BE2C (cell line): ENCODE results near the gene FBXO47.

Source experiments
- DNase-seq: peaks from one replicate; pipeline ENCODE4 v3.0.0-alpha.2; 2020
- H3K27me3 ChIP-seq: fragments of 250-450 bp; sonication (Bioruptor Pico); 2 replicates; pipeline ENCODE4 v1.5.1; 2020; ENCODE audit warnings: mild to moderate bottlenecking
- H3K36me3 ChIP-seq: fragments of 250-450 bp; sonication (Bioruptor Pico); 2 replicates; pipeline ENCODE4 v1.5.1; 2020; ENCODE audit warnings: mild to moderate bottlenecking
- H3K4me1 ChIP-seq: fragments of 250-450 bp; sonication (Bioruptor Pico); 2 replicates; pipeline ENCODE4 v1.5.1; 2020
- H3K4me3 ChIP-seq: 2 replicates; pipeline ENCODE4 v1.5.1; 2011; ENCODE audit warnings: low read depth, low read length
- H3K9me3 ChIP-seq: fragments of 250-450 bp; sonication (Bioruptor Pico); 2 replicates; pipeline ENCODE4 v1.5.1; 2020
- CTCF ChIP-seq: IDR thresholded peaks from 2 replicates; pipeline ENCODE4 v1.5.1; 2012; ENCODE audit warnings: mild to moderate bottlenecking, low read depth, low read length

The FBXO47 gene

GRCh38 chr17:38907930-38908675 is 59.1 kb downstream of the FBXO47 start:
- no peak for DNase-seq
- Histone ChIP-seq H3K4me1 (peaks cover 10% of the 10 kb centered on the region), H3K27me3 (no peaks in the 10 kb centered on the region), H3K4me3 (no peak overlapping the region), H3K9me3 (no peaks in the 10 kb centered on the region), H3K36me3 (no peaks in the 10 kb centered on the region)
- no peak for TF ChIP-seq CTCF

- no peaks in the 10 kb centered on the region for H3K27me3 ChIP-seq
- H3K4me1 ChIP-seq: no peaks in the 10 kb centered on the region
- H3K9me3 ChIP-seq: no peaks in the 10 kb centered on the region
- DNase-seq: no peak
- no peak for TF ChIP-seq CTCF
- H3K36me3 ChIP-seq: no peaks in the 10 kb centered on the region
- no peak overlapping the region for H3K4me3 ChIP-seq
Observed at GRCh38 chr17:38906460-38907228, 60.6 kb downstream of the FBXO47 start.

- Histone ChIP-seq H3K27me3 (no peaks in the 10 kb centered on the region), H3K4me3 (no peak overlapping the region), H3K36me3 (no peaks in the 10 kb centered on the region), H3K9me3 (no peaks in the 10 kb centered on the region), H3K4me1 (peaks cover 8% of the 10 kb centered on the region)
- no peak for TF ChIP-seq CTCF
- no peak for DNase-seq
Observed at GRCh38 chr17:38905375-38905774, 61.8 kb downstream of the FBXO47 start.

- Histone ChIP-seq H3K9me3 (no peaks in the 10 kb centered on the region), H3K36me3 (no peaks in the 10 kb centered on the region), H3K27me3 (no peaks in the 10 kb centered on the region), H3K4me1 (peaks cover 8% of the 10 kb centered on the region), H3K4me3 (no peak overlapping the region)
- DNase-seq: no peak
- TF ChIP-seq CTCF: no peak
Observed at GRCh38 chr17:38904892-38905291, 62.3 kb downstream of the FBXO47 start.

- Histone ChIP-seq H3K4me3 (no peak overlapping the region), H3K4me1 (peaks cover 8% of the 10 kb centered on the region), H3K36me3 (no peaks in the 10 kb centered on the region)
Observed at GRCh38 chr17:38903404-38903803, 63.8 kb downstream of the FBXO47 start.

More at GRCh38 chr17:38903404-38903803, 63.8 kb downstream of the FBXO47 start:
- no peaks in the 10 kb centered on the region for H3K27me3 ChIP-seq
- DNase-seq: no peak
- no peak for TF ChIP-seq CTCF
- no peaks in the 10 kb centered on the region for H3K9me3 ChIP-seq
